ENCODE data around the gene BMP7. TPM values are rescaled to one million over a fixed set of nuclear protein-coding genes. Genes with fewer than 3 reads are reported as not detected.
A peak's percentile ranks its signal among the peaks of the same experiment; 100 is the strongest.

BMP7 gene
- total and polyA plus RNA-seq, 9 of the 15 experiments (the other 6 are each of a cell fraction or from before 2014, with no cell fraction given): 0.18 TPM; not detected in 8

- no peak for ATAC-seq
- POLR2A ChIA-PET: no interaction called here
- no peak for FAIRE-seq
- 4% methylated on average over 7 of the region's 7 CpGs for WGBS (ENCODE audit: insufficient coverage, low coverage, missing lambda C conversion rate)
- TF ChIP-seq ZBTB11 (CRISPR knock-in tag; IDR thresholded peaks at IDR 0.05) (peak in 1 of 3 experiments; percentile 81; a peak in 1 of 6 replicates), IFI16 (CRISPR knock-in tag; IDR thresholded peaks at IDR 0.05) (no peak)
- Histone ChIP-seq H3K4me2 (ENCODE audit: insufficient read depth, low read length) (no peak overlapping the region), H3K27me3 (ENCODE audit: control insufficient read depth in 2 of 2, insufficient read depth in 2 of 2, low read length in 2 of 2) (peaks cover 16 to 55% of the 10 kb centered on the region in 2 experiments; a peak in 4 of 5 replicates), H2AFZ (ENCODE audit: low read depth, low read length) (no peak overlapping the region), H3K4me3 (no peak overlapping the region), H3K79me2 (ENCODE audit: control insufficient read depth, insufficient read depth, low read length) (no peaks in the 10 kb centered on the region), H3K9me1 (ENCODE audit: control insufficient read depth, insufficient read depth, low read length) (no peaks in the 10 kb centered on the region), H3K27ac (ENCODE audit: extremely low read depth, low read depth, low read length) (no peak overlapping the region), H3K36me3 (ENCODE audit: control insufficient read depth, insufficient read depth, low read length) (no peaks in the 10 kb centered on the region), H3K9me3 (replicated peaks; ENCODE audit: control insufficient read depth, insufficient read depth, low read depth, low read length) (no peaks in the 10 kb centered on the region), H3K4me1 (replicated peaks in 1 of 2; ENCODE audit: control insufficient read depth in 2 of 2, insufficient read depth in 2 of 2, low read length in 2 of 2) (peaks cover 0 to 4% of the 10 kb centered on the region in 2 experiments; a peak in 2 of 5 replicates), H4K20me1 (replicated peaks; ENCODE audit: control insufficient read depth, insufficient read depth, low read length) (no peaks in the 10 kb centered on the region), H3K9ac (ENCODE audit: insufficient read depth in 1 of 2, low read depth in 2 of 2, low read length in 2 of 2) (no peak overlapping the region)
- BruUV-seq (replicated peaks): no TSS peak
- intact Hi-C loops (cut with micrococcal nuclease) (no loop called here), in situ Hi-C loops (cut with MboI) (no loop called here)
- no peak for DNase-seq (ENCODE audit: extremely low read depth in 1 of 4, low spot score in 3 of 4)
- CTCF ChIA-PET (ENCODE audit: low intra/inter-chr PET ratio): no interaction called here
These were observed 97.3 kb downstream of the BMP7 start for GRCh38 chr20:57169162-57169561.

Data from K562 (cell line).